ENCODE results near the gene ERC1. TPM values are rescaled to one million over a fixed set of nuclear protein-coding genes. Genes with fewer than 3 reads are reported as not detected.

ERC1 gene
- total RNA-seq, 1 donor from 2014 or later = 83.5 TPM

- DNase-seq (ENCODE audit: low spot score) (no peak), ATAC-seq (peak; percentile 32)
- intact Hi-C loops (cut with DNase I) = no loop called here
Observed at GRCh38 chr12:1518591-1519516, 527.8 kb downstream of the ERC1 start.

GRCh38 chr12:1519642-1520041, 528.6 kb downstream of the ERC1 start:
- no peak for DNase-seq (ENCODE audit: low spot score)
- intact Hi-C loops (cut with DNase I) = no loop called here
- no peak for ATAC-seq

- no peak for ATAC-seq
- DNase-seq (ENCODE audit: low spot score) = no peak
- intact Hi-C loops (cut with DNase I) = no loop called here
Observed at GRCh38 chr12:1523046-1523445, 532.0 kb downstream of the ERC1 start.

- intact Hi-C loops (cut with DNase I) = no loop called here
- ATAC-seq (no peak), DNase-seq (ENCODE audit: low spot score) (no peak)
Observed at GRCh38 chr12:1523558-1524050, 532.6 kb downstream of the ERC1 start.

GRCh38 chr12:1525858-1526257, 534.8 kb downstream of the ERC1 start:
- intact Hi-C loops (cut with DNase I) = no loop called here
- no peak for DNase-seq (ENCODE audit: low spot score)
- no peak for ATAC-seq

- intact Hi-C loops (cut with DNase I) = no loop called here
- ATAC-seq (no peak), DNase-seq (ENCODE audit: low spot score) (no peak)
Observed at GRCh38 chr12:1527789-1528188, 536.8 kb downstream of the ERC1 start.

GRCh38 chr12:1528791-1529190, 537.8 kb downstream of the ERC1 start:
- no peak for ATAC-seq
- intact Hi-C loops (cut with DNase I) = no loop called here
- DNase-seq (ENCODE audit: low spot score) = no peak

- ATAC-seq (no peak), DNase-seq (ENCODE audit: low spot score) (no peak)
- intact Hi-C loops (cut with DNase I) = no loop called here
Observed at GRCh38 chr12:1529228-1529861, 538.3 kb downstream of the ERC1 start.

GRCh38 chr12:1529862-1530591, 539.0 kb downstream of the ERC1 start:
- intact Hi-C loops (cut with DNase I) = no loop called here
- no peak for DNase-seq (ENCODE audit: low spot score)
- ATAC-seq = peak; percentile 31

- ATAC-seq (no peak), DNase-seq (ENCODE audit: low spot score) (no peak)
- intact Hi-C loops (cut with DNase I) = no loop called here
Observed at GRCh38 chr12:1530592-1531152, 539.6 kb downstream of the ERC1 start.

- intact Hi-C loops (cut with DNase I) = no loop called here
- ATAC-seq (peak; percentile 37), DNase-seq (ENCODE audit: low spot score) (no peak)
Observed at GRCh38 chr12:1531153-1531653, 540.2 kb downstream of the ERC1 start.

GRCh38 chr12:1531654-1532374, 540.8 kb downstream of the ERC1 start:
- no peak for ATAC-seq
- intact Hi-C loops (cut with DNase I) = no loop called here
- DNase-seq (ENCODE audit: low spot score) = no peak

- intact Hi-C loops (cut with DNase I) = no loop called here
- ATAC-seq (no peak), DNase-seq (ENCODE audit: low spot score) (no peak)
Observed at GRCh38 chr12:1532375-1533165, 541.5 kb downstream of the ERC1 start.

- no peak for ATAC-seq
- DNase-seq (ENCODE audit: low spot score) = no peak
- intact Hi-C loops (cut with DNase I) = no loop called here
Observed at GRCh38 chr12:1533205-1533601, 542.2 kb downstream of the ERC1 start.

GRCh38 chr12:1533602-1534304, 542.7 kb downstream of the ERC1 start:
- no peak for ATAC-seq
- intact Hi-C loops (cut with DNase I) = no loop called here
- DNase-seq (ENCODE audit: low spot score) = no peak

GRCh38 chr12:1534748-1535147, 543.7 kb downstream of the ERC1 start:
- ATAC-seq = no peak
- intact Hi-C loops (cut with DNase I) = no loop called here
- DNase-seq (ENCODE audit: low spot score) = no peak

- ATAC-seq = no peak
- no peak for DNase-seq (ENCODE audit: low spot score)
- intact Hi-C loops (cut with DNase I) = no loop called here
Observed at GRCh38 chr12:1536817-1537216, 545.8 kb downstream of the ERC1 start.

All from sciatic nerve (tissue), 2 donors.